Coronary artery (tissue), 2 donors: Measurements from ENCODE around the gene UQCRC2.
"Not testable (repeated sequence)": the region's sequence is repeated elsewhere in the genome, so short reads cannot be mapped to it uniquely, and the experiment has no call there.

Experiments
- DNase-seq: peaks from one replicate; pipeline ENCODE4 v3.0.0-alpha.2; 2017; ENCODE audit warnings: low spot score
- H3K27ac ChIP-seq, 2 donors: fragments of 200-600 bp; sonication (generic); one replicate each; pipeline ENCODE4 v1.5.1; 2016 to 2019
- H3K4me3 ChIP-seq: fragments of 200-600 bp; sonication (generic); 2 replicates; pipeline ENCODE4 v1.5.1; 2016; ENCODE audit warnings: mild to moderate bottlenecking, moderate library complexity
- TF ChIP-seq, protein P1 (sequence below): fragments of 200-600 bp; sonication (generic); IDR thresholded peaks from one replicate; pipeline ENCODE4 v1.5.1; 2019; ENCODE audit warnings: antibody characterized with exemption

UQCRC2 gene

GRCh38 chr16:21952793-21953540, at the start of gene UQCRC2:
TSS of gene UQCRC2 (plus strand) at chr16:21953361. CDS start at chr16:21953424, 63 bp downstream.
- TF ChIP-seq, protein P1, sequence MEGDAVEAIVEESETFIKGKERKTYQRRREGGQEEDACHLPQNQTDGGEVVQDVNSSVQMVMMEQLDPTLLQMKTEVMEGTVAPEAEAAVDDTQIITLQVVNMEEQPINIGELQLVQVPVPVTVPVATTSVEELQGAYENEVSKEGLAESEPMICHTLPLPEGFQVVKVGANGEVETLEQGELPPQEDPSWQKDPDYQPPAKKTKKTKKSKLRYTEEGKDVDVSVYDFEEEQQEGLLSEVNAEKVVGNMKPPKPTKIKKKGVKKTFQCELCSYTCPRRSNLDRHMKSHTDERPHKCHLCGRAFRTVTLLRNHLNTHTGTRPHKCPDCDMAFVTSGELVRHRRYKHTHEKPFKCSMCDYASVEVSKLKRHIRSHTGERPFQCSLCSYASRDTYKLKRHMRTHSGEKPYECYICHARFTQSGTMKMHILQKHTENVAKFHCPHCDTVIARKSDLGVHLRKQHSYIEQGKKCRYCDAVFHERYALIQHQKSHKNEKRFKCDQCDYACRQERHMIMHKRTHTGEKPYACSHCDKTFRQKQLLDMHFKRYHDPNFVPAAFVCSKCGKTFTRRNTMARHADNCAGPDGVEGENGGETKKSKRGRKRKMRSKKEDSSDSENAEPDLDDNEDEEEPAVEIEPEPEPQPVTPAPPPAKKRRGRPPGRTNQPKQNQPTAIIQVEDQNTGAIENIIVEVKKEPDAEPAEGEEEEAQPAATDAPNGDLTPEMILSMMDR, result no peak
- H3K4me3 ChIP-seq, result peak within 1 kb of the TSS; percentile 94
- DNase-seq, result peak; percentile 91

DNA sequence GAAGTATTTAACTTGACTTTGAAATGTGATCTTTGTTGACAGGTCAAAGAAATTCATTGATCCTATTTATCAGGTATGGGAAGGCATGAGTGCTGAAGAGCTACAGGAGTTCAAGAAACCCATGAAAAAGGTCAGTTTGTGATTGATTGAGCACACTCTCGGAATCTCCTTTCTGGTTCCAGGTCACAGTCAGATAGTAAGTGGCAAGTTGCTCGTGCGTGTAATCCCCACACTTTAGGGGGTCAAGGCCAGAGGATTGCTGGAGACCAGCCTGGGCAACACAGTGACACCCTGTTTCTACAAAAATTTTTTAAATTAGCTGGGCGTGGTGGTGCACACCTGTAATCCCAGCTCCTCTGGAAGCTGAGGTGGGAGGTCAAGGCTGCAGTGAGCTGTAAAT, 20.5 kb upstream of the UQCRC2 start:
- DNase-seq, H3K4me3 ChIP-seq, H3K27ac ChIP-seq: not testable (repeated sequence)

More at GRCh38 chr16:21952793-21953540, at the start of gene UQCRC2:
- peak within 1 kb of the TSS; percentile 91 to 97 for H3K27ac ChIP-seq

GRCh38 chr16:21933316-21933715, 19.8 kb upstream of the UQCRC2 start:
- H3K4me3 ChIP-seq, H3K27ac ChIP-seq, DNase-seq: not testable (repeated sequence)

DNA sequence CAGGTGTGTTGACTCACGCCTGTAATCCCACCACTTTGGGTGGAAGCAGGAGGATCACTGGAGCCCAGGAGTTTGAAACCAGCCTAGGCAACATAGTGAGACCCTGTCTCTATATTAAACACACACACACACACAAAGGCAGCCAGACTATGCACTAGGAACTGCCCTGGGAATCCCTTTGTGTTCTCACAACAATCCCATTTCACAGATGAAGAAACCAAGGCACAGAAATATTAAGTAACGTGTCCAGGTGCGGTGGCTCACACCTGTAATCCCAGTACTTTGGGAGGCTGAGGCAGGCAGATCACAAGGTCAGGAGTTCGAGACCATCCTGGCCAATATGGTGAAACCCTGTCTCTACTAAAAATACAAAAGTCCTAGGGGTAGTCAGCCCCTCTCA, 19.4 kb upstream of the UQCRC2 start:
- not testable (repeated sequence) for H3K4me3 ChIP-seq, H3K27ac ChIP-seq, DNase-seq

GRCh38 chr16:21936216-21936615, 16.9 kb upstream of the UQCRC2 start:
- H3K27ac ChIP-seq, DNase-seq, H3K4me3 ChIP-seq: not testable (repeated sequence)

- Histone ChIP-seq H3K27ac (no peak overlapping the region), H3K4me3 (no peak overlapping the region)
- DNase-seq, result no peak
- TF ChIP-seq, protein P1, result no peak
Observed at GRCh38 chr16:21937336-21937829, 15.8 kb upstream of the UQCRC2 start.

DNA sequence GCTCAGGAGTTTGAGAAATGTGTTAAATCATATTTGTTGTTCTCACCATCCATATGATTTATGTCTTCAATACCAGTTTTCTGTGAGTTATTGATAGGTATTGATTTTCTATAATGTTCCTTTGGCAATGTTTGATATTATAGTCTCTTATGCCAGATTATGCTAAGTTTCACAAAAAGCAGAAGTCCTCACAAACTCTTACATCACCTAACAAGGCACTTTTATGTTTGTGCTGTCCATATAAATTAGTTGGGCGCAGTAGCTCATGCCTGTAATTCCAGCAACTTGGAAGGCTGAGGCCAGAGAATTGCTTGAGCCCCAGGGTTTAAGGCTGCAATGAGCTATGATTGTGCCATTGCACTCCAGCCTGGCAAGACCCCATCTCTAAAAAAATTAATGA, 12.6 kb upstream of the UQCRC2 start:
- Histone ChIP-seq H3K27ac (no peak overlapping the region), H3K4me3 (no peak overlapping the region)
- DNase-seq, result no peak
- TF ChIP-seq, protein P1, result no peak

GRCh38 chr16:21943571-21943970, 9.6 kb upstream of the UQCRC2 start:
- no peak overlapping the region for H3K27ac ChIP-seq
- TF ChIP-seq, protein P1, result no peak
- H3K4me3 ChIP-seq, result no peak overlapping the region
- no peak for DNase-seq

GRCh38 chr16:21946889-21947635, 6.1 kb upstream of the UQCRC2 start:
- H3K27ac ChIP-seq, result no peak overlapping the region
- H3K4me3 ChIP-seq, result no peak overlapping the region
- DNase-seq, result no peak
- TF ChIP-seq, protein P1, result no peak
